ENCODE measurements around the gene CADPS2.

Gene CADPS2

DNA sequence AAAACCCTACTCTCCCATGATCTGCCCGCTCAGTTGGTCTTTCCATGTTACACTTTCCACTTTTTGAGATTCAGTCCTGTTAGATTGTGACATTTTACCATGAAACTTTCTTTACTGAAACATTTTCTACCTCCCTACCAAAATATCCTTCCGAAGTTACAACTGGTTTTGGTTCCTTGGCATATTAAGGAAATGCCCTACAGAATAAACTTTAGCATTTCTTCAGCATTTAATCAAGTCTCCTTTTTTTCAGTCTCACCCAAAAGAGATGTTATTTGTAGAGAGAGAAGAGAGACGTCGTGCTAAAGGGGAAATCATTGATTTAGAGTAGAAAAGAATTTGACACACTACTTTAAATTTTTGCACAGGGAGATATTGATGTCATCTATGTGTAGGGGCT, 572.0 kb downstream of the CADPS2 start:
- DNase-seq (ENCODE audit: insufficient read length, low spot score) (no peak), FAIRE-seq (no peak)
- no peak for TF ChIP-seq POLR2AphosphoS5 (IDR thresholded peaks at IDR 0.05; ENCODE audit: low read depth, low read length)
- no peak for TF ChIP-seq TAF1 (IDR thresholded peaks at IDR 0.05; ENCODE audit: low read depth, low read length)

DNA sequence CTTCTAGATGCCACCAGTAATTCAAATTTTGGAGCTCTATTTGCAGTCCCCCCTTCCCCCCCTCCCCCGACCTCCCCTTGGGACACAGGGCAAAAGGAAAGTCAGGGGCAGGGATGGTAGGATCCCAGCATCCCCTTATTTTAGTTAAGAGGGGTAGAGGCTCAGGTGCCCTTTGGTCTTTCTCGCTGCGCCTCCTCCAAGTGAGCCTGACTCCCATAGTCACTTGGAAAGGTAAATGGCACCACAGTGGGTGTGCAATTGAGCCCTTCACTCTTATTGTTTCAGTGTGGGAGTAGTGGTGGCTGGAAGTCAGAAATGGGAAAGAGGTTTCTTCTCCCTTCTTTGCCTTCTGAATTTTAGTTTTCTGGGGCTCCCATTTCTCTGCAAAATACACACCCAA, 573.5 kb downstream of the CADPS2 start:
- DNase-seq (ENCODE audit: insufficient read length, low spot score) (no peak), FAIRE-seq (no peak)
- TF ChIP-seq TAF1 (IDR thresholded peaks at IDR 0.05; ENCODE audit: low read depth, low read length) (no peak), SPI1 (IDR thresholded peaks at IDR 0.05; ENCODE audit: low read depth, low read length) (no peak), POLR2AphosphoS5 (IDR thresholded peaks at IDR 0.05; ENCODE audit: low read depth, low read length) (no peak), PAX5 (IDR thresholded peaks at IDR 0.05; ENCODE audit: insufficient read depth, low read length, severe bottlenecking) (no peak), POLR2A (IDR thresholded peaks at IDR 0.05; ENCODE audit: low read depth, low read length) (no peak), POU2F2 (IDR thresholded peaks at IDR 0.05; ENCODE audit: low read depth, low read length) (no peak)

DNA sequence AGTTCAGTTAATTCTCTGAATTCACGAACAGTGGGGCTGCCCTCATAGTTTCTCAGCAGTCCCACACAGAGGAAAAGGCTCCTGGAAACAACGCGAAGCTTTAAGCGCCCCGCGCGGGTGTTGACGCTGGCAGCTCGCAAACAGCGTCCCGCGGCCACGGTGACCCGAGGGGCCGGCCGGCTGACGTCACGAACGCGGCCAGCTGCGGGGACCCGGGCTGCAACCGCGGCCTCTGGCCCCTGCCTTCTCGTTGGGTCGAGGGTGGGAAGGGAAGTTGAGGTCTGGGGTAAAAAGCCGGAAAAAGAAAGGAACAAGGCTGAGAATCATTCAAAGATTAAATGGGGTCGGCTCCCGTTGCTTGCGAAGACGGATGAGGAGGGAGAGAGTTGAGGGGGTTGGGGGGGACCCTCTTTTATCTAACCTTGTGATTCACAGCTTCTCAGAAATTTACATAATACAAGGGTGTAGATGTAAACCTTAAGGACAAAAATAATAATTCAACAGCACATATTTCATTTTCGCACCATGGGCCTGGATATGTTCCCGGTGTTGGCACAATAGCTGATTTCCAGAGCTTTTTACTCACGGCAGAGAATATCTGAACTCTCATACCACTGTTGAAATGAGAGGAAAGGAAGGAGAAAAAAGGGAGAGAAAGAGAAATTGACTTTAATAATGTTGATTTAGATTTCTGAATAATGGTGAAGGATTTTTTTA, 574.4 kb downstream of the CADPS2 start:
- no peak for DNase-seq (ENCODE audit: insufficient read length, low spot score)
- FAIRE-seq, result no peak
- TF ChIP-seq PAX5 (IDR thresholded peaks at IDR 0.05; ENCODE audit: insufficient read depth, low read length, severe bottlenecking), result no peak
- TF ChIP-seq POLR2A (IDR thresholded peaks at IDR 0.05; ENCODE audit: low read depth, low read length), result no peak
- no peak for TF ChIP-seq TAF1 (IDR thresholded peaks at IDR 0.05; ENCODE audit: low read depth, low read length)
- no peak for TF ChIP-seq POU2F2 (IDR thresholded peaks at IDR 0.05; ENCODE audit: low read depth, low read length)
- no peak for TF ChIP-seq SPI1 (IDR thresholded peaks at IDR 0.05; ENCODE audit: low read depth, low read length)
- no peak for TF ChIP-seq POLR2AphosphoS5 (IDR thresholded peaks at IDR 0.05; ENCODE audit: low read depth, low read length)

DNA sequence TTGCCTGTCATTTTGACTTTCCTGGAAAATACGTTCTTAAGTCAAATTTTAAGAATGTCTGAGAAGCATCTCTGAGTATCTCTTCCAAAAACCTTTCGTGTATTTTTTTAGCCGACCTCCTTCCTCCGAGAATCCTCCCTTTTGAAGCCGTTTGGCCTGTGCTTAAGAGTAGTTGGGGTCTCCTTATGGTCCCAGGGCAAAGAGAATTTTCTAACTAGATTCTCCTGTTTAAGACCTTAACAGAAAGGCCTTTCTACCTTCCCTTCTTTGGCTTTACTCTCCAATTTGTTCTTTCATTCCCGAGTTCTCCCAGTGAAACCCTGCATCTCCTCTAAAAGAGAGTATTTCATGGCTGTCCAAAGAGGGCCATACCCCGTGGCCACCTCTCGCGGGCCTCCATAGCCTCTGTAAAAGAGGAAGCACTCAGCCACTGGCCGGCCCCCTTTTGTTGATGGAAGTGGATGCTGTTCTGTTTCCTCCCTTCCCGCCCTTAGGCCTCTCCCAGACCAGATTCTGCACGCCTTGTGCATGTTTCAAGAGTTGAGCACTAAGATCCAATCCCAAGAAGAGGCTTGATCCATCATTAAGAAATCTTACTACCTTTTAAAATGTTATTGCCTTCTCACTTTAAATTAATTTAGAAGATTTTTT, 575.1 kb downstream of the CADPS2 start:
- DNase-seq (ENCODE audit: insufficient read length, low spot score) (no peak), FAIRE-seq (no peak)
- TF ChIP-seq SPI1 (IDR thresholded peaks at IDR 0.05; ENCODE audit: low read depth, low read length), result no peak
- no peak for TF ChIP-seq POLR2A (IDR thresholded peaks at IDR 0.05; ENCODE audit: low read depth, low read length)
- TF ChIP-seq PAX5 (IDR thresholded peaks at IDR 0.05; ENCODE audit: insufficient read depth, low read length, severe bottlenecking), result no peak
- TF ChIP-seq POU2F2 (IDR thresholded peaks at IDR 0.05; ENCODE audit: low read depth, low read length), result no peak
- no peak for TF ChIP-seq POLR2AphosphoS5 (IDR thresholded peaks at IDR 0.05; ENCODE audit: low read depth, low read length)
- TF ChIP-seq TAF1 (IDR thresholded peaks at IDR 0.05; ENCODE audit: low read depth, low read length), result no peak

DNA sequence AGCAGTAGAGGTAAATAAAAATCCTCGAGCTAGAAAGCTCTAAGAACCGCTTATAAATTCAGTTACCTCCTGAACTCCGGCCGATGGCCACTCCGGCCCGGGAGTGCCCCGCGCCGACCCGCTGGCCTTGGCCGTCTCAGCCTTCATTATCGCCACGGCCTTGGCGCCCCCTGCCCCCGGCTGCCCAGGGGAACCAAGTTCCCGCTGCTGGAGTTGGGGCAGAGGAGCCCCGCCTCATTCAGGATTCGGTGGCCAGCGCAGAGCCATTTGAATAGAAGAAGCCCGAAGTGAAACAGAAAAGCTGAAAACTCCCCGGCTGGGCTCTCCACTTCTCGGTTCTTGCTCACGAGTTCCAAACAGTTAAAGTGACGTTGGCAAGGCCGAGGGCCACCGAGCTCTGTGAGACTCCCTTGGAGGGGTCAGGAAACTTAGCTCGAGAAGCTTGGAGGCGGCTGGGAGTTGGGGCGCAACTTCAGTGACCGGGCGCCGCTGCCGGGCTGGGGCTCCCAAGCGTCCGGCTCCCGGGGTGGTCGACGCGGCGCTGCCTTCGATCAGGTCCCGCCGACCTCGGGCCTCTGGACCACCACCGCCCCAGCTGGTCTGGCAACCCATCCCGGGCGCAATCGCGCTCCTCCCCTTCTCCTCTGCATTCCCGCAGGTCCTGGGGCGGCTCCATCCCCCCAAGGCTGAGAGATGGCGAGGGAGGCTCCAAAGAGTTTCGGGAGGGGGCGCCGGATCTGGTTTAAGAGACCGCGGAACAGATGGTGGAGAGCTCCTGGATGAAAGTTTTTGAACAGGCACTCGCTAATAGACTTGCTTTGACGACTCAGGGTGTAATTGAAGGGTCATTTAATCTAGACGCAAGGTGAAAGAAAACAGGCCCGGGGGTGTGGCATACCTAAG, 575.9 kb downstream of the CADPS2 start:
- FAIRE-seq (no peak), DNase-seq (ENCODE audit: insufficient read length, low spot score) (no peak)
- TF ChIP-seq PAX5 (IDR thresholded peaks at IDR 0.05; ENCODE audit: insufficient read depth, low read length, severe bottlenecking), result no peak
- TF ChIP-seq SPI1 (IDR thresholded peaks at IDR 0.05; ENCODE audit: low read depth, low read length), result no peak
- no peak for TF ChIP-seq TAF1 (IDR thresholded peaks at IDR 0.05; ENCODE audit: low read depth, low read length)
- no peak for TF ChIP-seq POU2F2 (IDR thresholded peaks at IDR 0.05; ENCODE audit: low read depth, low read length)
- TF ChIP-seq POLR2AphosphoS5 (IDR thresholded peaks at IDR 0.05; ENCODE audit: low read depth, low read length), result no peak
- no peak for TF ChIP-seq POLR2A (IDR thresholded peaks at IDR 0.05; ENCODE audit: low read depth, low read length)

DNA sequence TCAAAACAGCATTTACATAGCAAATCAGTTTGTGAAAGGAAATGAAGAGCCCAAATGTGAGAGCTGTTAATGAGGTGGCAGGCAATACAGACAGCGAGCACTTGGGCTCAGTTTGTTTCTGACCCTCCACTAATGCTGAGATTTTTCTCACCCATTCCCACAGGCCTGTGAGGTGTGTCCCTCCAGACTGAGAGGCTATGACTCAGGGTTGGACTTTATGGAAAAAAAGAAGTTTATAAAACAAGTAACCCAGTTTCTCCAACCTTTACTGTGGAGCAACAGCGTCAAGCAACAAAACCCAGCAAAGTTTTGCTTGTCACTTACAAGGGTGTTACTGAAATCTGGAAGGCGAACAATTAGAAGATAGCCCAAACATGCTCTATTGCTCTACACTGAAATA, 576.8 kb downstream of the CADPS2 start:
- DNase-seq (ENCODE audit: insufficient read length, low spot score), result no peak

DNA sequence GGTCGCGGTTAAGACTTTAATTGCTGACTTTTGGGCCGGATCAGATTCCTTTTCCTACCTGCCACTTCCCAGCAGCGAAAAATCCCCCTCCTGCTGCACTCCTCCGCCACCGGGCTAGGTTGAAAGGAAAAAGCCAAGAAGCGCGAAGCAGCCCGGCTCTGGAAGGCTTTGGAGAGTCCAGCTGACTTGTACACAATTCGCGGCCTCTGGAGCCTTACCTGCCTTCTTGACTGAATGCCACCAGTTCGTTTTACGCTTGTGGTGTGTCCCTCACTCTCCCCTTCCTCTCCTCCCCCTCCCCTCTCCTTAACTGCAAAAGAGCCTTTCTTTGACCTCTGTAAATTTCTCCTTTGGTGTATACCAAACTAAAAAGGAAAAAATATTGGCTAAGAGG, 579.0 kb downstream of the CADPS2 start:
- TF ChIP-seq TAF1 (IDR thresholded peaks at IDR 0.05; ENCODE audit: low read depth, low read length), result no peak
- no peak for TF ChIP-seq POU2F2 (IDR thresholded peaks at IDR 0.05; ENCODE audit: low read depth, low read length)
- no peak for TF ChIP-seq PAX5 (IDR thresholded peaks at IDR 0.05; ENCODE audit: insufficient read depth, low read length, severe bottlenecking)
- no peak for TF ChIP-seq POLR2A (IDR thresholded peaks at IDR 0.05; ENCODE audit: low read depth, low read length)
- TF ChIP-seq SPI1 (IDR thresholded peaks at IDR 0.05; ENCODE audit: low read depth, low read length), result no peak
- TF ChIP-seq POLR2AphosphoS5 (IDR thresholded peaks at IDR 0.05; ENCODE audit: low read depth, low read length), result no peak
- DNase-seq (ENCODE audit: insufficient read length, low spot score), result no peak

More for the DNA sequence above, 576.8 kb downstream of the CADPS2 start:
- no peak for TF ChIP-seq POLR2A (IDR thresholded peaks at IDR 0.05; ENCODE audit: low read depth, low read length)
- TF ChIP-seq TAF1 (IDR thresholded peaks at IDR 0.05; ENCODE audit: low read depth, low read length), result no peak
- TF ChIP-seq SPI1 (IDR thresholded peaks at IDR 0.05; ENCODE audit: low read depth, low read length), result no peak
- FAIRE-seq, result no peak

DNA sequence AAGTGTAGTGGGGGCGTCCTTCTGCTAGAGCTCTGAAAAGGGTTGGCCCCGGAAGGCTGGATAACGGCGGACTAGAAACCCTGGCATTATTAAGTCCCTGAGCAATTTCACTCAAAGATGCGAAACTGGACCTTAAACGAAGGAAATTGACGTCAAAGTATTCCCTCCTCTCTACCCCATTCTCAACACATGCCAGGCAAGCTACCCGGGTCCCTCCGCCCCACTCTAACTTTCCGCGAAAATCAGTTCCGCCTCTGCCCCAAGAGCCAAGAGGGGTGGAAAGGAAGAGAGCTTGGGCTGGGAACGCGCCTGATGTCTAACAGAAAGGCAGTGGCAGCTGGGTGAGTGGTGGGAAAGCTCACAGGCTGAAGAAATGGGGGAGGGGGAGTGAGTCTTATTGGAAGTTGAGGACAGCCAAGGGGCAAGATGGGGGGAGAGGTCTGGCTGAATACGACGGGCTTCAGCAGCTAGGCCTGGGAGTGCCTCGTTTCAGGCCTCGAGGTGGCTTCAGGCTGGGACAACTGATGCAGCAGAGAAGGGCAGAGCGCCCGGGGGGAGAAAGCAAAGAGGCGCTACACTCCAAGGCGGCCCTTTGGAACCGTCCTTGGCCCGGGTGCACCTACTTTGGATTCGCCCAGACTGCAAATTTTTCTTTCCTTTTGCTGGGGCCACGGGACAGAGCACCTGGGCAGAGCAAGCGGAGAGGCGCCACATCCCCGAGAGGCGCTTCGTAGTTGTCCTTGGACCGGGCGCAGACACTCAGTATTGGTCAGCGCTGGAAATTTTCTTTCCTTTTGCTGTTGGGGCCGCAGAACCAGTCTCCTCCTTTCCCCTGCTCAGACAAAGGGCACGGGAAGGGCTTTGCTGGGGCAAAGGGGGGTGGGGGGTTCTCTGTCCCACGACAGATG, 579.7 kb downstream of the CADPS2 start:
- FAIRE-seq, result no peak
- no peak for DNase-seq (ENCODE audit: insufficient read length, low spot score)
- TF ChIP-seq PAX5 (IDR thresholded peaks at IDR 0.05; ENCODE audit: insufficient read depth, low read length, severe bottlenecking), result no peak
- TF ChIP-seq POLR2AphosphoS5 (IDR thresholded peaks at IDR 0.05; ENCODE audit: low read depth, low read length), result no peak
- TF ChIP-seq SPI1 (IDR thresholded peaks at IDR 0.05; ENCODE audit: low read depth, low read length), result no peak
- no peak for TF ChIP-seq POU2F2 (IDR thresholded peaks at IDR 0.05; ENCODE audit: low read depth, low read length)

More for the DNA sequence above, 579.0 kb downstream of the CADPS2 start:
- FAIRE-seq, result no peak
